GM15510 (cell line): ENCODE data around the gene PROC.

Experiments
- POLR2A ChIP-seq: IDR thresholded peaks from 3 replicates; pipeline ENCODE4 v1.6.1; 2011; ENCODE audit warnings: borderline replicate concordance; ENCODE audit not compliant: insufficient read length; ENCODE audit errors: extremely low read depth

Gene PROC

DNA sequence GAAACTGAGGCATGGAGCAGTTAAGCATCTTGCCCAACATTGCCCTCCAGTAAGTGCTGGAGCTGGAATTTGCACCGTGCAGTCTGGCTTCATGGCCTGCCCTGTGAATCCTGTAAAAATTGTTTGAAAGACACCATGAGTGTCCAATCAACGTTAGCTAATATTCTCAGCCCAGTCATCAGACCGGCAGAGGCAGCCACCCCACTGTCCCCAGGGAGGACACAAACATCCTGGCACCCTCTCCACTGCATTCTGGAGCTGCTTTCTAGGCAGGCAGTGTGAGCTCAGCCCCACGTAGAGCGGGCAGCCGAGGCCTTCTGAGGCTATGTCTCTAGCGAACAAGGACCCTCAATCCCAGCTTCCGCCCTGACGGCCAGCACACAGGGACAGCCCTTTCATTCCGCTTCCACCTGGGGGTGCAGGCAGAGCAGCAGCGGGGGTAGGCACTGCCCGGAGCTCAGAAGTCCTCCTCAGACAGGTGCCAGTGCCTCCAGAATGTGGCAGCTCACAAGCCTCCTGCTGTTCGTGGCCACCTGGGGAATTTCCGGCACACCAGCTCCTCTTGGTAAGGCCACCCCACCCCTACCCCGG, 1.3 kb downstream of the PROC start:
- no peak for TF ChIP-seq POLR2A

DNA sequence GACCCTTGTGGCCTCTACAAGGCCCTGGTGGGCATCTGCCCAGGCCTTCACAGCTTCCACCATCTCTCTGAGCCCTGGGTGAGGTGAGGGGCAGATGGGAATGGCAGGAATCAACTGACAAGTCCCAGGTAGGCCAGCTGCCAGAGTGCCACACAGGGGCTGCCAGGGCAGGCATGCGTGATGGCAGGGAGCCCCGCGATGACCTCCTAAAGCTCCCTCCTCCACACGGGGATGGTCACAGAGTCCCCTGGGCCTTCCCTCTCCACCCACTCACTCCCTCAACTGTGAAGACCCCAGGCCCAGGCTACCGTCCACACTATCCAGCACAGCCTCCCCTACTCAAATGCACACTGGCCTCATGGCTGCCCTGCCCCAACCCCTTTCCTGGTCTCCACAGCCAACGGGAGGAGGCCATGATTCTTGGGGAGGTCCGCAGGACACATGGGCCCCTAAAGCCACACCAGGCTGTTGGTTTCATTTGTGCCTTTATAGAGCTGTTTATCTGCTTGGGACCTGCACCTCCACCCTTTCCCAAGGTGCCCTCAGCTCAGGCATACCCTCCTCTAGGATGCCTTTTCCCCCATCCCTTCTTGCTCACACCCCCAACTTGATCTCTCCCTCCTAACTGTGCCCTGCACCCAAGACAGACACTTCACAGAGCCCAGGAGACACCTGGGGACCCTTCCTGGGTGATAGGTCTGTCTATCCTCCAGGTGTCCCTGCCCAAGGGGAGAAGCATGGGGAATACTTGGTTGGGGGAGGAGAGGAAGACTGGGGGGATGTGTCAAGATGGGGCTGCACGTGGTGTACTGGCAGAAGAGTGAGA, 2.0 kb downstream of the PROC start:
- TF ChIP-seq POLR2A, result no peak

DNA sequence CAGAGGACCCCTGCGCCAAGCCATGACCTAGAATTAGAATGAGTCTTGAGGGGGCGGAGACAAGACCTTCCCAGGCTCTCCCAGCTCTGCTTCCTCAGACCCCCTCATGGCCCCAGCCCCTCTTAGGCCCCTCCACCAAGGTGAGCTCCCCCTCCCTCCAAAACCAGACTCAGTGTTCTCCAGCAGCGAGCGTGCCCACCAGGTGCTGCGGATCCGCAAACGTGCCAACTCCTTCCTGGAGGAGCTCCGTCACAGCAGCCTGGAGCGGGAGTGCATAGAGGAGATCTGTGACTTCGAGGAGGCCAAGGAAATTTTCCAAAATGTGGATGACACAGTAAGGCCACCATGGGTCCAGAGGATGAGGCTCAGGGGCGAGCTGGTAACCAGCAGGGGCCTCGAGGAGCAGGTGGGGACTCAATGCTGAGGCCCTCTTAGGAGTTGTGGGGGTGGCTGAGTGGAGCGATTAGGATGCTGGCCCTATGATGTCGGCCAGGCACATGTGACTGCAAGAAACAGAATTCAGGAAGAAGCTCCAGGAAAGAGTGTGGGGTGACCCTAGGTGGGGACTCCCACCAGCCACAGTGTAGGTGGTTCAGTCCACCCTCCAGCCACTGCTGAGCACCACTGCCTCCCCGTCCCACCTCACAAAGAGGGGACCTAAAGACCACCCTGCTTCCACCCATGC, 3.0 kb downstream of the PROC start:
- TF ChIP-seq POLR2A, result no peak

DNA sequence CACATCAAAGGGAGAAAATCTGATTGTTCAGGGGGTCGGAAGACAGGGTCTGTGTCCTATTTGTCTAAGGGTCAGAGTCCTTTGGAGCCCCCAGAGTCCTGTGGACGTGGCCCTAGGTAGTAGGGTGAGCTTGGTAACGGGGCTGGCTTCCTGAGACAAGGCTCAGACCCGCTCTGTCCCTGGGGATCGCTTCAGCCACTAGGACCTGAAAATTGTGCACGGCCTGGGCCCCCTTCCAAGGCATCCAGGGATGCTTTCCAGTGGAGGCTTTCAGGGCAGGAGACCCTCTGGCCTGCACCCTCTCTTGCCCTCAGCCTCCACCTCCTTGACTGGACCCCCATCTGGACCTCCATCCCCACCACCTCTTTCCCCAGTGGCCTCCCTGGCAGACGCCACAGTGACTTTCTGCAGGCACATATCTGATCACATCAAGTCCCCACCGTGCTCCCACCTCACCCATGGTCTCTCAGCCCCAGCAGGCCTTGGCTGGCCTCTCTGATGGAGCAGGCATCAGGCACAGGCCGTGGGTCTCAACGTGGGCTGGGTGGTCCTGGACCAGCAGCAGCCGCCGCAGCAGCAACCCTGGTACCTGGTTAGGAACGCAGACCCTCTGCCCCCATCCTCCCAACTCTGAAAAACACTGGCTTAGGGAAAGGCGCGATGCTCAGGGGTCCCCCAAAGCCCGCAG, 3.8 kb downstream of the PROC start:
- no peak for TF ChIP-seq POLR2A

DNA sequence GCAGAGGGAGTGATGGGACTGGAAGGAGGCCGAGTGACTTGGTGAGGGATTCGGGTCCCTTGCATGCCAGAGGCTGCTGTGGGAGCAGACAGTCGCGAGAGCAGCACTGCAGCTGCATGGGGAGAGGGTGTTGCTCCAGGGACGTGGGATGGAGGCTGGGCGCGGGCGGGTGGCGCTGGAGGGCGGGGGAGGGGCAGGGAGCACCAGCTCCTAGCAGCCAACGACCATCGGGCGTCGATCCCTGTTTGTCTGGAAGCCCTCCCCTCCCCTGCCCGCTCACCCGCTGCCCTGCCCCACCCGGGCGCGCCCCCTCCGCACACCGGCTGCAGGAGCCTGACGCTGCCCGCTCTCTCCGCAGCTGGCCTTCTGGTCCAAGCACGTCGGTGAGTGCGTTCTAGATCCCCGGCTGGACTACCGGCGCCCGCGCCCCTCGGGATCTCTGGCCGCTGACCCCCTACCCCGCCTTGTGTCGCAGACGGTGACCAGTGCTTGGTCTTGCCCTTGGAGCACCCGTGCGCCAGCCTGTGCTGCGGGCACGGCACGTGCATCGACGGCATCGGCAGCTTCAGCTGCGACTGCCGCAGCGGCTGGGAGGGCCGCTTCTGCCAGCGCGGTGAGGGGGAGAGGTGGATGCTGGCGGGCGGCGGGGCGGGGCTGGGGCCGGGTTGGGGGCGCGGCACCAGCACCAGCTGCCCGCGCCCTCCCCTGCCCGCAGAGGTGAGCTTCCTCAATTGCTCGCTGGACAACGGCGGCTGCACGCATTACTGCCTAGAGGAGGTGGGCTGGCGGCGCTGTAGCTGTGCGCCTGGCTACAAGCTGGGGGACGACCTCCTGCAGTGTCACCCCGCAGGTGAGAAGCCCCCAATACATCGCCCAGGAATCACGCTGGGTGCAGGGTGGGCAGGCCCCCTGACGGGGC, 4.6 kb downstream of the PROC start:
- no peak for TF ChIP-seq POLR2A

DNA sequence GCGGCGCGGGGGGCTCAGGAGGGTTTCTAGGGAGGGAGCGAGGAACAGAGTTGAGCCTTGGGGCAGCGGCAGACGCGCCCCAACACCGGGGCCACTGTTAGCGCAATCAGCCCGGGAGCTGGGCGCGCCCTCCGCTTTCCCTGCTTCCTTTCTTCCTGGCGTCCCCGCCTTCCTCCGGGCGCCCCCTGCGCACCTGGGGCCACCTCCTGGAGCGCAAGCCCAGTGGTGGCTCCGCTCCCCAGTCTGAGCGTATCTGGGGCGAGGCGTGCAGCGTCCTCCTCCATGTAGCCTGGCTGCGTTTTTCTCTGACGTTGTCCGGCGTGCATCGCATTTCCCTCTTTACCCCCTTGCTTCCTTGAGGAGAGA, 5.2 kb downstream of the PROC start:
- TF ChIP-seq POLR2A, result no peak

DNA sequence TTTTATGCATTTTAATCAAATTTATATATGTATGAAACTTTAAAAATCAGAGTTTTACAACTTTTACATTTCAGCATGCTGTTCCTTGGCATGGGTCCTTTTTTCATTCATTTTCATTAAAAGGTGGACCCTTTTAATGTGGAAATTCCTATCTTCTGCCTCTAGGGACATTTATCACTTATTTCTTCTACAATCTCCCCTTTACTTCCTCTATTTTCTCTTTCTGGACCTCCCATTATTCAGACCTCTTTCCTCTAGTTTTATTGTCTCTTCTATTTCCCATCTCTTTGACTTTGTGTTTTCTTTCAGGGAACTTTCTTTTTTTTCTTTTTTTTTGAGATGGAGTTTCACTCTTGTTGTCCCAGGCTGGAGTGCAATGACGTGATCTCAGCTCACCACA, 5.7 kb downstream of the PROC start:
- TF ChIP-seq POLR2A, result no peak

DNA sequence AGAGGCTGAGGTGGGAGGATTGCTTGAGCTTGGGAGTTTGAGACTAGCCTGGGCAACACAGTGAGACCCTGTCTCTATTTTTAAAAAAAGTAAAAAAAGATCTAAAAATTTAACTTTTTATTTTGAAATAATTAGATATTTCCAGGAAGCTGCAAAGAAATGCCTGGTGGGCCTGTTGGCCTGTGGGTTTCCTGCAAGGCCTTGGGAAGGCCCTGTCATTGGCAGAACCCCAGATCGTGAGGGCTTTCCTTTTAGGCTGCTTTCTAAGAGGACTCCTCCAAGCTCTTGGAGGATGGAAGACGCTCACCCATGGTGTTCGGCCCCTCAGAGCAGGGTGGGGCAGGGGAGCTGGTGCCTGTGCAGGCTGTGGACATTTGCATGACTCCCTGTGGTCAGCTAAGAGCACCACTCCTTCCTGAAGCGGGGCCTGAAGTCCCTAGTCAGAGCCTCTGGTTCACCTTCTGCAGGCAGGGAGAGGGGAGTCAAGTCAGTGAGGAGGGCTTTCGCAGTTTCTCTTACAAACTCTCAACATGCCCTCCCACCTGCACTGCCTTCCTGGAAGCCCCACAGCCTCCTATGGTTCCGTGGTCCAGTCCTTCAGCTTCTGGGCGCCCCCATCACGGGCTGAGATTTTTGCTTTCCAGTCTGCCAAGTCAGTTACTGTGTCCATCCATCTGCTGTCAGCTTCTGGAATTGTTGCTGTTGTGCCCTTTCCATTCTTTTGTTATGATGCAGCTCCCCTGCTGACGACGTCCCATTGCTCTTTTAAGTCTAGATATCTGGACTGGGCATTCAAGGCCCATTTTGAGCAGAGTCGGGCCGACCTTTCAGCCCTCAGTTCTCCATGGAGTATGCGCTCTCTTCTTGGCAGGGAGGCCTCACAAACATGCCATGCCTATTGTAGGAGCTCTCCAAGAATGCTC, 6.6 kb downstream of the PROC start:
- no peak for TF ChIP-seq POLR2A

DNA sequence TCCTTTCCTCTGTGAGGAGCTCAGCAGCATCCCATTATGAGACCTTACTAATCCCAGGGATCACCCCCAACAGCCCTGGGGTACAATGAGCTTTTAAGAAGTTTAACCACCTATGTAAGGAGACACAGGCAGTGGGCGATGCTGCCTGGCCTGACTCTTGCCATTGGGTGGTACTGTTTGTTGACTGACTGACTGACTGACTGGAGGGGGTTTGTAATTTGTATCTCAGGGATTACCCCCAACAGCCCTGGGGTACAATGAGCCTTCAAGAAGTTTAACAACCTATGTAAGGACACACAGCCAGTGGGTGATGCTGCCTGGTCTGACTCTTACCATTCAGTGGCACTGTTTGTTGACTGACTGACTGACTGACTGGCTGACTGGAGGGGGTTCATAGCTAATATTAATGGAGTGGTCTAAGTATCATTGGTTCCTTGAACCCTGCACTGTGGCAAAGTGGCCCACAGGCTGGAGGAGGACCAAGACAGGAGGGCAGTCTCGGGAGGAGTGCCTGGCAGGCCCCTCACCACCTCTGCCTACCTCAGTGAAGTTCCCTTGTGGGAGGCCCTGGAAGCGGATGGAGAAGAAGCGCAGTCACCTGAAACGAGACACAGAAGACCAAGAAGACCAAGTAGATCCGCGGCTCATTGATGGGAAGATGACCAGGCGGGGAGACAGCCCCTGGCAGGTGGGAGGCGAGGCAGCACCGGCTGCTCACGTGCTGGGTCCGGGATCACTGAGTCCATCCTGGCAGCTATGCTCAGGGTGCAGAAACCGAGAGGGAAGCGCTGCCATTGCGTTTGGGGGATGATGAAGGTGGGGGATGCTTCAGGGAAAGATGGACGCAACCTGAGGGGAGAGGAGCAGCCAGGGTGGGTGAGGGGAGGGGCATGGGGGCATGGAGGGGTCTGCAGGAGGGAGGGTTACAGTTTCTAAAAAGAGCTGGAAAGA, 7.6 kb downstream of the PROC start:
- no peak for TF ChIP-seq POLR2A

DNA sequence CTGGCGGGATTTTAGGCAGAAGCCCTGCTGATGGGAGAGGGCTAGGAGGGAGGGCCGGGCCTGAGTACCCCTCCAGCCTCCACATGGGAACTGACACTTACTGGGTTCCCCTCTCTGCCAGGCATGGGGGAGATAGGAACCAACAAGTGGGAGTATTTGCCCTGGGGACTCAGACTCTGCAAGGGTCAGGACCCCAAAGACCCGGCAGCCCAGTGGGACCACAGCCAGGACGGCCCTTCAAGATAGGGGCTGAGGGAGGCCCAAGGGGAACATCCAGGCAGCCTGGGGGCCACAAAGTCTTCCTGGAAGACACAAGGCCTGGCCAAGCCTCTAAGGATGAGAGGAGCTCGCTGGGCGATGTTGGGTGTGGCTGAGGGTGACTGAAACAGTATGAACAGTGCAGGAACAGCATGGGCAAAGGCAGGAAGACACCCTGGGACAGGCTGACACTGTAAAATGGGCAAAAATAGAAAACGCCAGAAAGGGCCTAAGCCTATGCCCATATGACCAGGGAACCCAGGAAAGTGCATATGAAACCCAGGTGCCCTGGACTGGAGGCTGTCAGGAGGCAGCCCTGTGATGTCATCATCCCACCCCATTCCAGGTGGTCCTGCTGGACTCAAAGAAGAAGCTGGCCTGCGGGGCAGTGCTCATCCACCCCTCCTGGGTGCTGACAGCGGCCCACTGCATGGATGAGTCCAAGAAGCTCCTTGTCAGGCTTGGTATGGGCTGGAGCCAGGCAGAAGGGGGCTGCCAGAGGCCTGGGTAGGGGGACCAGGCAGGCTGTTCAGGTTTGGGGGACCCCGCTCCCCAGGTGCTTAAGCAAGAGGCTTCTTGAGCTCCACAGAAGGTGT, 8.5 kb downstream of the PROC start:
- TF ChIP-seq POLR2A, result no peak

DNA sequence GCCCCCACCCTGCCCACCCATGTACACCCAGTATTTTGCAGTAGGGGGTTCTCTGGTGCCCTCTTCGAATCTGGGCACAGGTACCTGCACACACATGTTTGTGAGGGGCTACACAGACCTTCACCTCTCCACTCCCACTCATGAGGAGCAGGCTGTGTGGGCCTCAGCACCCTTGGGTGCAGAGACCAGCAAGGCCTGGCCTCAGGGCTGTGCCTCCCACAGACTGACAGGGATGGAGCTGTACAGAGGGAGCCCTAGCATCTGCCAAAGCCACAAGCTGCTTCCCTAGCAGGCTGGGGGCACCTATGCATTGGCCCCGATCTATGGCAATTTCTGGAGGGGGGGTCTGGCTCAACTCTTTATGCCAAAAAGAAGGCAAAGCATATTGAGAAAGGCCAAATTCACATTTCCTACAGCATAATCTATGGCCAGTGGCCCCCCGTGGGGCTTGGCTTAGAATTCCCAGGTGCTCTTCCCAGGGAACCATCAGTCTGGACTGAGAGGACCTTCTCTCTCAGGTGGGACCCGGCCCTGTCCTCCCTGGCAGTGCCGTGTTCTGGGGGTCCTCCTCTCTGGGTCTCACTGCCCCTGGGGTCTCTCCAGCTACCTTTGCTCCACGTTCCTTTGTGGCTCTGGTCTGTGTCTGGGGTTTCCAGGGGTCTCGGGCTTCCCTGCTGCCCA, 9.3 kb downstream of the PROC start:
- no peak for TF ChIP-seq POLR2A
